Hepatocyte (in vitro differentiated cells): ENCODE results near the gene XIRP2. TPM values are rescaled to one million over a fixed set of nuclear protein-coding genes. Genes with fewer than 3 reads are reported as not detected.

Experiments used
- DNase-seq: peaks from one replicate; pipeline ENCODE4 v3.0.0-alpha.2; 2016; ENCODE audit warnings: low spot score
- H2AFZ ChIP-seq: fragments of 200-600 bp; sonication (generic); 2 replicates; pipeline ENCODE4 v1.6.0; 2016; ENCODE audit warnings: antibody characterized with exemption, mild to moderate bottlenecking
- H3K27ac ChIP-seq: fragments of 200-600 bp; sonication (generic); 2 replicates; pipeline ENCODE4 v1.5.1; 2016; ENCODE audit warnings: mild to moderate bottlenecking
- H3K27me3 ChIP-seq: fragments of 200-600 bp; sonication (generic); 2 replicates; pipeline ENCODE4 v1.6.1; 2016
- H3K36me3 ChIP-seq: fragments of 200-600 bp; sonication (generic); replicated peaks from 2 replicates; pipeline ENCODE4 v1.5.1; 2016; ENCODE audit warnings: low read depth; ENCODE audit not compliant: insufficient read depth
- H3K4me1 ChIP-seq: fragments of 200-600 bp; sonication (generic); 2 replicates; pipeline ENCODE4 v1.5.1; 2016; ENCODE audit warnings: mild to moderate bottlenecking, moderate library complexity; ENCODE audit not compliant: insufficient read depth
- H3K4me2 ChIP-seq: fragments of 200-600 bp; sonication (generic); 2 replicates; pipeline ENCODE4 v1.6.0; 2016
- H3K4me3 ChIP-seq: fragments of 200-600 bp; sonication (generic); 2 replicates; pipeline ENCODE4 v1.5.1; 2016; ENCODE audit warnings: mild to moderate bottlenecking
- H3K79me2 ChIP-seq: fragments of 200-600 bp; sonication (generic); 2 replicates; pipeline ENCODE4 v1.6.0; 2017; ENCODE audit warnings: mild to moderate bottlenecking
- H3K9me2 ChIP-seq: fragments of 200-600 bp; sonication (generic); replicated peaks from 2 replicates; pipeline ENCODE4 v1.6.0; 2017; ENCODE audit warnings: mild to moderate bottlenecking; ENCODE audit not compliant: insufficient read depth
- H3K9me3 ChIP-seq: fragments of 200-600 bp; sonication (generic); 2 replicates; pipeline ENCODE4 v1.5.1; 2016; ENCODE audit warnings: low read depth, mild to moderate bottlenecking
- H4K20me1 ChIP-seq: fragments of 200-600 bp; sonication (generic); 2 replicates; pipeline ENCODE4 v1.6.0; 2016; ENCODE audit warnings: mild to moderate bottlenecking; ENCODE audit not compliant: insufficient read depth, poor library complexity, severe bottlenecking
- EZH2 ChIP-seq: fragments of 200-600 bp; sonication (generic); IDR thresholded peaks from 2 replicates; pipeline ENCODE4 v1.6.1; 2016; ENCODE audit warnings: antibody characterized with exemption, mild to moderate bottlenecking, borderline replicate concordance
- EZH2phosphoT487 ChIP-seq: fragments of 200-600 bp; sonication (generic); IDR thresholded peaks from one replicate; pipeline ENCODE4 v1.6.1; 2018; ENCODE audit warnings: antibody characterized with exemption, mild to moderate bottlenecking, low read depth, moderate library complexity; ENCODE audit not compliant: unreplicated experiment, severe bottlenecking
- WGBS: methylation state at CpG from one replicate; pipeline ENCODE4 v1.1.6; 2016; ENCODE audit warnings: low lambda C conversion rate; ENCODE audit errors: missing lambda C conversion rate; 5-methylcytosine and 5-hydroxymethylcytosine counted together
- polyA plus RNA-seq: library from polyadenylated mRNA; unstranded; fragments of >200 nt; fragmentation: Nextera tagmentation; extraction: Ambion mirVana; gene quantifications from 2 replicates; pipeline ENCODE4 v1.2.1, GENCODE V29; 2016
- total RNA-seq: library from RNA; depleted of rRNA; stranded (reverse); fragments of >200 nt; gene quantifications from 2 replicates; pipeline ENCODE4 v1.2.3, GENCODE V29; 2014
- TF ChIP-seq, protein P1 (sequence below): fragments of 200-600 bp; sonication (generic); IDR thresholded peaks from 2 replicates; pipeline ENCODE4 v1.5.1; 2016; ENCODE audit warnings: antibody characterized with exemption, mild to moderate bottlenecking; ENCODE audit not compliant: poor library complexity

XIRP2 gene
- total and polyA plus RNA-seq, 2 experiments from 2014 or later: not detected

DNA sequence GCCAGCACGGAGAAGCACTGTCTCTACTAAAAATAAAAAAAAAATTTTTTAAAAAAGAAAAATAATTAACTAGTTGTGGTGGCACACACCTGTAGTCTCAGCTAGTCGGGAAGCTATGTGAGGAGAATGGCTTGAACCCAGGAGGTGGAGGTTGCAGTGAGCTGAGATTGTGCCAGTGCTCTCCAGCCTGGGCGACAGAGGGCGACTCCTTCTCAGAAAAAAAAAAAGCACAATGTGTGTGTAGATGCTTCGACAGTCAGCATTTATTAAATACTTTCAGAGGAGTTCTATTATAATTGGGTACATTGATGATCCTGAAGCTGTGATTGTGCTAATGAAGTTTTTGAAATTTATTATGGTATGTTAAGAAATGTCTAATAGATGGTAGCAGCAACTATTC lies 46.5 kb downstream of the XIRP2 start:
- no peak for DNase-seq
- Histone ChIP-seq H4K20me1 (no peaks in the 10 kb centered on the region), H2AFZ (no peak overlapping the region), H3K27me3 (no peaks in the 10 kb centered on the region), H3K9me3 (no peaks in the 10 kb centered on the region), H3K27ac (no peak overlapping the region), H3K79me2 (no peaks in the 10 kb centered on the region), H3K4me1 (no peaks in the 10 kb centered on the region), H3K9me2 (no peaks in the 10 kb centered on the region), H3K36me3 (no peaks in the 10 kb centered on the region), H3K4me3 (no peak overlapping the region), H3K4me2 (no peak overlapping the region)
- TF ChIP-seq EZH2phosphoT487 (no peak), EZH2 (no peak)
- TF ChIP-seq, protein P1, sequence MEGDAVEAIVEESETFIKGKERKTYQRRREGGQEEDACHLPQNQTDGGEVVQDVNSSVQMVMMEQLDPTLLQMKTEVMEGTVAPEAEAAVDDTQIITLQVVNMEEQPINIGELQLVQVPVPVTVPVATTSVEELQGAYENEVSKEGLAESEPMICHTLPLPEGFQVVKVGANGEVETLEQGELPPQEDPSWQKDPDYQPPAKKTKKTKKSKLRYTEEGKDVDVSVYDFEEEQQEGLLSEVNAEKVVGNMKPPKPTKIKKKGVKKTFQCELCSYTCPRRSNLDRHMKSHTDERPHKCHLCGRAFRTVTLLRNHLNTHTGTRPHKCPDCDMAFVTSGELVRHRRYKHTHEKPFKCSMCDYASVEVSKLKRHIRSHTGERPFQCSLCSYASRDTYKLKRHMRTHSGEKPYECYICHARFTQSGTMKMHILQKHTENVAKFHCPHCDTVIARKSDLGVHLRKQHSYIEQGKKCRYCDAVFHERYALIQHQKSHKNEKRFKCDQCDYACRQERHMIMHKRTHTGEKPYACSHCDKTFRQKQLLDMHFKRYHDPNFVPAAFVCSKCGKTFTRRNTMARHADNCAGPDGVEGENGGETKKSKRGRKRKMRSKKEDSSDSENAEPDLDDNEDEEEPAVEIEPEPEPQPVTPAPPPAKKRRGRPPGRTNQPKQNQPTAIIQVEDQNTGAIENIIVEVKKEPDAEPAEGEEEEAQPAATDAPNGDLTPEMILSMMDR: no peak
- WGBS: 77% methylated on average over 5 of the region's 5 CpGs

DNA sequence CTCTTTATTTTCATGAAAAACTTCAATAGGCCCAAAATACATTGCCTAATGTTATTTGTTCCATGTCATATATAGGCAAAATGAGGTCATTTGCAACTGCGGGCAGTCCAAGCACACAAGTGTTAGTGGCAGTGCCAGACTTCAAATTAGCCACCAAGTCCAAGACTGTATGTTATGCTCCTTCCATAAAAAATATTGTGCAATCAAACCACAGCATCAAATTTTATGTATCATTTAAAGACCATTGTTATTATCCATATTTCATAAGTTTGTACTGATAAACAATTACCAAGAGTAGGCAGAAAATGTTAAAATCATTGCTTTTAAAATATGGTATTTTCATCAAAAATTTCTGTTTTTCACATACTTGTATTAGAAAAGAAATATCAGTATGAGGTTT lies 54.1 kb downstream of the XIRP2 start:
- H3K27me3 ChIP-seq: no peaks in the 10 kb centered on the region
- TF ChIP-seq, protein P1: no peak
- TF ChIP-seq EZH2 (no peak), EZH2phosphoT487 (no peak)
- H2AFZ ChIP-seq: no peak overlapping the region
- H3K9me3 ChIP-seq: no peaks in the 10 kb centered on the region
- DNase-seq: no peak
- 97% methylated on average over 1 of the region's 1 CpG for WGBS
- no peaks in the 10 kb centered on the region for H3K79me2 ChIP-seq
- H3K4me1 ChIP-seq: no peaks in the 10 kb centered on the region
- H3K36me3 ChIP-seq: no peaks in the 10 kb centered on the region
- no peak overlapping the region for H3K27ac ChIP-seq
- no peak overlapping the region for H3K4me2 ChIP-seq
- no peak overlapping the region for H3K4me3 ChIP-seq
- H3K9me2 ChIP-seq: no peaks in the 10 kb centered on the region
- H4K20me1 ChIP-seq: no peaks in the 10 kb centered on the region

DNA sequence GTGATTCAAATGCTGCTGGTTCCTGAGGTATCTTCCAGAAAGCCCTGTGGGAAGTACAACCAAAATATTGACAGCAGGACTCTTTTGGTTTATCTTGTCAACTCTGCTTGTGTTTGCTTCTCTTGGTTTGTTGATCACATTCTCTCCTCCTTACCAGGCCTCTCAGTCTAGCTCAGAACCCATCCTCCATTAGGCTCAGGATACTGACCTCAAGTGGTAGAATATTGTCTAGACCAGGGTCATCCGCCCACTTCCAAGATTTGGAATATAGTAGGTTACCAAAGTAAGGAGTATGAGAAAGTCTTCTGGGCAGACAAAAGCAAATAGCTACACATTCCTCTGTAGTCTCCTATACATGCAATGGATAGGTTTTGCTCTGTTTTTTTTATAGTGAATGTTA lies 56.6 kb downstream of the XIRP2 start:
- Histone ChIP-seq H3K79me2 (no peaks in the 10 kb centered on the region), H3K27me3 (no peaks in the 10 kb centered on the region), H3K4me1 (no peaks in the 10 kb centered on the region), H3K36me3 (no peaks in the 10 kb centered on the region), H3K27ac (no peak overlapping the region), H4K20me1 (no peaks in the 10 kb centered on the region), H3K9me3 (no peaks in the 10 kb centered on the region), H3K4me2 (no peak overlapping the region), H3K9me2 (no peaks in the 10 kb centered on the region), H3K4me3 (no peak overlapping the region), H2AFZ (no peak overlapping the region)
- 91% methylated on average over 1 of the region's 1 CpG for WGBS
- no peak for DNase-seq
- TF ChIP-seq EZH2 (no peak), EZH2phosphoT487 (no peak)
- TF ChIP-seq, protein P1: no peak

DNA sequence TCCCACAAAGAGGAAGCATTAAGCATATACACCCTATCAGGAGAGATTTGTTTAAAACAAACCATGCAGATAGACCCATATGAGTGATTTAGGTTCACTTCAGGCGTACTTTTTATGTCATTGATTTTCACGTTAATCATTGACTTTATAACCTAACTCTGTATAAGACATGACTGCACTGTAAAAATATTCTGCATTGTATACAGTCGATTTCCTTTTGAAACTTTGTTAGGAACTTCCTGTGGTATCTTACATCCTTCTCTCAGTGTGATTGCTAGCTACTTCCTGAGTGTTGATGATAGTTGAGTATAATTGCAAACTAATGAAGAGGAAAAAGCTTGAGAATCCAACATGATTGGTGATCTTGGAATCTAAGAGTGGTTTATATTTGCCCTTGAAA lies 69.4 kb downstream of the XIRP2 start:
- H2AFZ ChIP-seq: no peak overlapping the region
- H3K4me3 ChIP-seq: no peak overlapping the region
- no peaks in the 10 kb centered on the region for H4K20me1 ChIP-seq
- peak overlapping the region; percentile 23 for H3K4me2 ChIP-seq
- no peak for TF ChIP-seq EZH2phosphoT487
- TF ChIP-seq EZH2: no peak
- TF ChIP-seq, protein P1: no peak
- DNase-seq: no peak
- H3K9me3 ChIP-seq: no peaks in the 10 kb centered on the region
- H3K36me3 ChIP-seq: no peaks in the 10 kb centered on the region
- 64% methylated on average over 3 of the region's 3 CpGs for WGBS
- no peaks in the 10 kb centered on the region for H3K4me1 ChIP-seq
- no peak overlapping the region for H3K27ac ChIP-seq
- no peaks in the 10 kb centered on the region for H3K9me2 ChIP-seq
- no peaks in the 10 kb centered on the region for H3K27me3 ChIP-seq
- no peaks in the 10 kb centered on the region for H3K79me2 ChIP-seq
